HepG2 (cell line): ENCODE results near the gene ADAMTS4. TPM values are rescaled to one million over a fixed set of nuclear protein-coding genes. Genes with fewer than 3 reads are reported as not detected.

Experiments
- DMAP1 ChIP-seq: IDR thresholded peaks from 2 replicates; pipeline ENCODE4 v1.6.1; 2016
- FOXC1 ChIP-seq: sonication (generic); formaldehyde crosslinking; IDR thresholded peaks from 2 replicates; pipeline ENCODE4 v1.8.0; 2022; ENCODE audit warnings: mild to moderate bottlenecking, missing genetic modification reagents, borderline replicate concordance
- HCFC1 ChIP-seq: fragments of 150-350 bp; IDR thresholded peaks from 2 replicates; pipeline ENCODE4 v1.6.1; 2014; ENCODE audit warnings: low read depth, low read length
- HIVEP1 ChIP-seq: sonication (generic); formaldehyde crosslinking; IDR thresholded peaks from 2 replicates; pipeline ENCODE4 v1.4.0; 2020; ENCODE audit warnings: mild to moderate bottlenecking, missing genetic modification reagents
- JUNB ChIP-seq: sonication (generic); formaldehyde crosslinking; IDR thresholded peaks from 2 replicates; pipeline ENCODE4 v1.8.0; 2022; ENCODE audit warnings: missing genetic modification reagents, mild to moderate bottlenecking, borderline replicate concordance
- MED1 ChIP-seq: sonication (generic); formaldehyde crosslinking; IDR thresholded peaks from 2 replicates; pipeline ENCODE4 v1.4.0; 2020; ENCODE audit warnings: missing genetic modification reagents
- MED8 ChIP-seq: sonication (generic); formaldehyde crosslinking; IDR thresholded peaks from 2 replicates; pipeline ENCODE4 v1.8.1; 2023; ENCODE audit warnings: mild to moderate bottlenecking, missing genetic modification reagents; ENCODE audit not compliant: insufficient replicate concordance
- NR1H2 ChIP-seq: sonication (generic); formaldehyde crosslinking; IDR thresholded peaks from 2 replicates; pipeline ENCODE4 v1.8.1; 2022; ENCODE audit warnings: low read depth, missing genetic modification reagents, borderline replicate concordance
- NR2F2 ChIP-seq: IDR thresholded peaks from 2 replicates; pipeline ENCODE4 v1.6.1; 2012; ENCODE audit warnings: low read depth, inconsistent platforms, borderline replicate concordance
- POLR2G ChIP-seq: fragments of 200-400 bp; formaldehyde crosslinking; IDR thresholded peaks from 2 replicates; pipeline ENCODE4 v1.6.1; 2018; ENCODE audit warnings: mild to moderate bottlenecking, low read depth, low read length, moderate library complexity
- REXO4 ChIP-seq: sonication (generic); formaldehyde crosslinking; IDR thresholded peaks from 2 replicates; pipeline ENCODE4 v1.8.0; 2022; ENCODE audit warnings: missing genetic modification reagents, mild to moderate bottlenecking, borderline replicate concordance
- SCMH1 ChIP-seq: sonication (generic); formaldehyde crosslinking; IDR thresholded peaks from 2 replicates; pipeline ENCODE4 v1.9.0; 2021; ENCODE audit warnings: missing genetic modification reagents, mild to moderate bottlenecking, borderline replicate concordance
- TCF7L2 ChIP-seq: IDR thresholded peaks from 2 replicates; pipeline ENCODE4 v1.6.1; 2011; ENCODE audit warnings: mild to moderate bottlenecking, low read depth, low read length, moderate library complexity
- WIZ ChIP-seq: sonication (generic); formaldehyde crosslinking; IDR thresholded peaks from 2 replicates; pipeline ENCODE4 v1.5.1; 2020; ENCODE audit warnings: mild to moderate bottlenecking, missing genetic modification reagents
- ZBTB21 ChIP-seq: sonication (generic); formaldehyde crosslinking; IDR thresholded peaks from 2 replicates; pipeline ENCODE4 v1.4.0; 2020; ENCODE audit warnings: missing genetic modification reagents
- ZKSCAN1 ChIP-seq: fragments of 150-350 bp; IDR thresholded peaks from 2 replicates; pipeline ENCODE4 v1.6.1; 2014; ENCODE audit warnings: low read length
- ZNF207 ChIP-seq: fragments of 450-650 bp; IDR thresholded peaks from 2 replicates; pipeline ENCODE4 v1.6.1; 2016; ENCODE audit warnings: antibody characterized with exemption, borderline replicate concordance
- ZNF30 ChIP-seq: sonication (generic); formaldehyde crosslinking; IDR thresholded peaks from 2 replicates; pipeline ENCODE4 v1.5.0; 2020; ENCODE audit warnings: mild to moderate bottlenecking, missing genetic modification reagents
- ZNF335 ChIP-seq: sonication (generic); formaldehyde crosslinking; IDR thresholded peaks from 2 replicates; pipeline ENCODE4 v1.4.0; 2020; ENCODE audit warnings: missing genetic modification reagents
- ZNF33A ChIP-seq: sonication (generic); formaldehyde crosslinking; IDR thresholded peaks from 2 replicates; pipeline ENCODE4 v1.5.1; 2020; ENCODE audit warnings: missing genetic modification reagents, mild to moderate bottlenecking, moderate library complexity, borderline replicate concordance
- ZNF672 ChIP-seq: sonication (generic); formaldehyde crosslinking; IDR thresholded peaks from 2 replicates; pipeline ENCODE4 v1.8.1; 2022; ENCODE audit warnings: missing genetic modification reagents
- ZNF782 ChIP-seq: sonication (generic); formaldehyde crosslinking; IDR thresholded peaks from 2 replicates; pipeline ENCODE4 v1.4.0; 2020; ENCODE audit warnings: missing genetic modification reagents, mild to moderate bottlenecking, borderline replicate concordance
- polyA plus RNA-seq, 8 experiments: library from polyadenylated mRNA; depleted of rRNA in 3 of 8; stranded (reverse) in 7 of 8; unstranded in 1 of 8; fragments of >200 nt; fragmentation: Illumina TruSeq in 4 of 8; extraction: Trizol in 4 of 8; gene quantifications; 2 replicates each; pipeline versions ENCODE4 v1.2.1 to v1.2.3, GENCODE V29; 2011 to 2016; ENCODE audit warnings: low read depth in 4 of 8, missing spikeins in 1 of 8, mixed read lengths in 1 of 8; ENCODE audit not compliant: insufficient read depth in 1 of 8
- total RNA-seq, 5 experiments: library from RNA; depleted of rRNA; stranded (reverse); fragments of >200 nt; fragmentation: Illumina TruSeq; extraction: Trizol; gene quantifications; 2 replicates each; pipeline ENCODE4 v1.2.3, GENCODE V29; 2016; ENCODE audit warnings: low read depth in 1 of 5
- TF ChIP-seq, protein P1 (sequence below): sonication (generic); formaldehyde crosslinking; IDR thresholded peaks from 2 replicates; pipeline ENCODE4 v1.4.0; 2020; ENCODE audit warnings: missing genetic modification reagents, borderline replicate concordance
- TF ChIP-seq, protein P2 (sequence below): sonication (generic); formaldehyde crosslinking; IDR thresholded peaks from 2 replicates; pipeline ENCODE4 v1.8.1; 2023; ENCODE audit warnings: mild to moderate bottlenecking, missing genetic modification reagents, borderline replicate concordance
- TF ChIP-seq, protein P3 (sequence below): IDR thresholded peaks from 2 replicates; pipeline ENCODE4 v1.6.1; 2016; ENCODE audit warnings: mild to moderate bottlenecking

ADAMTS4 gene
- total and polyA plus RNA-seq, 2 of the 13 experiments (the other 11 are each of a cell fraction or from before 2014, with no cell fraction given): 0.51 to 1.7 TPM

GRCh38 chr1:161225534-161226319 lies 26.9 kb upstream of the ADAMTS4 start, which contains the start of gene TOMM40L (continued):
- TF ChIP-seq, protein P1, sequence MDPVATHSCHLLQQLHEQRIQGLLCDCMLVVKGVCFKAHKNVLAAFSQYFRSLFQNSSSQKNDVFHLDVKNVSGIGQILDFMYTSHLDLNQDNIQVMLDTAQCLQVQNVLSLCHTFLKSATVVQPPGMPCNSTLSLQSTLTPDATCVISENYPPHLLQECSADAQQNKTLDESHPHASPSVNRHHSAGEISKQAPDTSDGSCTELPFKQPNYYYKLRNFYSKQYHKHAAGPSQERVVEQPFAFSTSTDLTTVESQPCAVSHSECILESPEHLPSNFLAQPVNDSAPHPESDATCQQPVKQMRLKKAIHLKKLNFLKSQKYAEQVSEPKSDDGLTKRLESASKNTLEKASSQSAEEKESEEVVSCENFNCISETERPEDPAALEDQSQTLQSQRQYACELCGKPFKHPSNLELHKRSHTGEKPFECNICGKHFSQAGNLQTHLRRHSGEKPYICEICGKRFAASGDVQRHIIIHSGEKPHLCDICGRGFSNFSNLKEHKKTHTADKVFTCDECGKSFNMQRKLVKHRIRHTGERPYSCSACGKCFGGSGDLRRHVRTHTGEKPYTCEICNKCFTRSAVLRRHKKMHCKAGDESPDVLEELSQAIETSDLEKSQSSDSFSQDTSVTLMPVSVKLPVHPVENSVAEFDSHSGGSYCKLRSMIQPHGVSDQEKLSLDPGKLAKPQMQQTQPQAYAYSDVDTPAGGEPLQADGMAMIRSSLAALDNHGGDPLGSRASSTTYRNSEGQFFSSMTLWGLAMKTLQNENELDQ (CRISPR knock-in tag): no peak
- no peak for TF ChIP-seq WIZ (CRISPR knock-in tag)
- TF ChIP-seq TCF7L2: no peak
- no peak for TF ChIP-seq ZBTB21 (CRISPR knock-in tag)
- no peak for TF ChIP-seq ZNF33A
- TF ChIP-seq ZNF30: no peak
- peak; percentile 4 for TF ChIP-seq MED1 (CRISPR knock-in tag)
- no peak for TF ChIP-seq SCMH1 (CRISPR knock-in tag)
- TF ChIP-seq, protein P2, sequence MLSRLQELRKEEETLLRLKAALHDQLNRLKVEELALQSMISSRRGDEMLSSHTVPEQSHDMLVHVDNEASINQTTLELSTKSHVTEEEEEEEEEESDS (CRISPR knock-in tag): no peak
- TF ChIP-seq ZNF672 (CRISPR knock-in tag): no peak
- TF ChIP-seq ZKSCAN1: no peak
- TF ChIP-seq ZNF207: no peak
- TF ChIP-seq DMAP1 (CRISPR knock-in tag): no peak
- no peak for TF ChIP-seq NR1H2
- TF ChIP-seq MED8 (CRISPR knock-in tag): no peak
- TF ChIP-seq POLR2G: peak; percentile 79
- TF ChIP-seq ZNF782 (CRISPR knock-in tag): no peak
- TF ChIP-seq JUNB (CRISPR knock-in tag): no peak
- peak; percentile 78 for TF ChIP-seq HCFC1
- TF ChIP-seq ZNF335: peak; percentile 95
- TF ChIP-seq, protein P3, sequence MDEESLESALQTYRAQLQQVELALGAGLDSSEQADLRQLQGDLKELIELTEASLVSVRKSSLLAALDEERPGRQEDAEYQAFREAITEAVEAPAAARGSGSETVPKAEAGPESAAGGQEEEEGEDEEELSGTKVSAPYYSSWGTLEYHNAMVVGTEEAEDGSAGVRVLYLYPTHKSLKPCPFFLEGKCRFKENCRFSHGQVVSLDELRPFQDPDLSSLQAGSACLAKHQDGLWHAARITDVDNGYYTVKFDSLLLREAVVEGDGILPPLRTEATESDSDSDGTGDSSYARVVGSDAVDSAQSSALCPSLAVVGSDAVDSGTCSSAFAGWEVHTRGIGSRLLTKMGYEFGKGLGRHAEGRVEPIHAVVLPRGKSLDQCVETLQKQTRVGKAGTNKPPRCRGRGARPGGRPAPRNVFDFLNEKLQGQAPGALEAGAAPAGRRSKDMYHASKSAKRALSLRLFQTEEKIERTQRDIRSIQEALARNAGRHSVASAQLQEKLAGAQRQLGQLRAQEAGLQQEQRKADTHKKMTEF (CRISPR knock-in tag): peak; percentile 35
- TF ChIP-seq HIVEP1 (CRISPR knock-in tag): no peak
- TF ChIP-seq NR2F2: no peak
- TF ChIP-seq FOXC1 (CRISPR knock-in tag): no peak
- TF ChIP-seq REXO4: no peak
